Medulla oblongata (tissue), 1 donor: ENCODE measurements around the gene CSMD2.

Experiments
- DNase-seq: peaks from one replicate; pipeline ENCODE4 v3.0.0-alpha.2; 2015; ENCODE audit errors: extremely low spot score

The CSMD2 gene

GRCh38 chr1:33902486-33903209, 262.4 kb downstream of the CSMD2 start:
- DNase-seq = no peak

- DNase-seq = no peak
Measured at GRCh38 chr1:33899746-33900145, 265.3 kb downstream of the CSMD2 start.

GRCh38 chr1:33898881-33899280, 266.1 kb downstream of the CSMD2 start:
- no peak for DNase-seq

- no peak for DNase-seq
Measured at GRCh38 chr1:33898406-33898805, 266.6 kb downstream of the CSMD2 start.

GRCh38 chr1:33897092-33897725, 267.8 kb downstream of the CSMD2 start:
- DNase-seq = no peak

GRCh38 chr1:33895976-33896375, 269.1 kb downstream of the CSMD2 start:
- DNase-seq = no peak

GRCh38 chr1:33895396-33895795, 269.6 kb downstream of the CSMD2 start:
- DNase-seq = no peak

GRCh38 chr1:33893147-33893830, 271.7 kb downstream of the CSMD2 start:
- DNase-seq = no peak

GRCh38 chr1:33886496-33886895, 278.5 kb downstream of the CSMD2 start:
- peak; percentile 60 for DNase-seq

- no peak for DNase-seq
Measured at GRCh38 chr1:33880305-33880704, 284.7 kb downstream of the CSMD2 start.

- DNase-seq = no peak
Measured at GRCh38 chr1:33878392-33878791, 286.6 kb downstream of the CSMD2 start.

- DNase-seq = no peak
Measured at GRCh38 chr1:33876970-33877650, 287.9 kb downstream of the CSMD2 start.

- peak; percentile 29 for DNase-seq
Measured at GRCh38 chr1:33875862-33876261, 289.2 kb downstream of the CSMD2 start.

- DNase-seq = no peak
Measured at GRCh38 chr1:33874636-33875035, 290.4 kb downstream of the CSMD2 start.

- peak; percentile 31 for DNase-seq
Measured at GRCh38 chr1:33872683-33873082, 292.3 kb downstream of the CSMD2 start.

- DNase-seq = no peak
Measured at GRCh38 chr1:33872275-33872674, 292.8 kb downstream of the CSMD2 start.

- no peak for DNase-seq
Measured at GRCh38 chr1:33867684-33868083, 297.3 kb downstream of the CSMD2 start.

- DNase-seq = peak; percentile 22
Measured at GRCh38 chr1:33866281-33866680, 298.7 kb downstream of the CSMD2 start.

GRCh38 chr1:33864460-33865389, 300.3 kb downstream of the CSMD2 start:
- no peak for DNase-seq

- no peak for DNase-seq
Measured at GRCh38 chr1:33863779-33864178, 301.3 kb downstream of the CSMD2 start, which contains the start of gene HMGB4. Gene HMGB4, plus strand, starts transcription at chr1:33864079. Its CDS starts 113 bp downstream, at chr1:33864192.

- no peak for DNase-seq
Measured at GRCh38 chr1:33860671-33861070, 304.4 kb downstream of the CSMD2 start.
